ENCODE results near the gene CXCR4.

DNA sequence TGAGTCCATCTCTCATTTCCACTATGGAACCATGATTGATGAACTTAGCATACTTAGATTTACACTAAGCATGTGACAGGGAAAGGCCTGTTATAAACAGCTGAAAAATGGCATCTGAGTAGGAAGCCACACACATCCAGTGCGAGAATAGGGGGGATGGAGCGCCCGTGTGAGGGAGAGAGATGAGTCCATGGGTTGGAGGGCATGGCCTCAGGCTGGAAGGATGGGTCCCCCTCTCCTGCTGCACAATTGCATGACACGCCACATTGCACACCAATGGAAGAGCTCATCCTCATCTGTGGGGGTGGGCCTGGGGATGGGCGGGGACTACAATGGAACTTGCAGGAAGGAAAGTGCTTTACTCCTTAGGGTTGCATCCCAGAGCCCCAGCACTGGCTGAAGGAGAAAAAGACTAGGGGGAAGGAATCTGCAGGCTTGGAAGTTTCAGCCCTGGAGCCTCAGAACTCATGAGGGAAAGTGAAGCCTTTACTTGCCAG is 46.4 kb upstream of the CXCR4 start:
- TF ChIP-seq, protein P1, sequence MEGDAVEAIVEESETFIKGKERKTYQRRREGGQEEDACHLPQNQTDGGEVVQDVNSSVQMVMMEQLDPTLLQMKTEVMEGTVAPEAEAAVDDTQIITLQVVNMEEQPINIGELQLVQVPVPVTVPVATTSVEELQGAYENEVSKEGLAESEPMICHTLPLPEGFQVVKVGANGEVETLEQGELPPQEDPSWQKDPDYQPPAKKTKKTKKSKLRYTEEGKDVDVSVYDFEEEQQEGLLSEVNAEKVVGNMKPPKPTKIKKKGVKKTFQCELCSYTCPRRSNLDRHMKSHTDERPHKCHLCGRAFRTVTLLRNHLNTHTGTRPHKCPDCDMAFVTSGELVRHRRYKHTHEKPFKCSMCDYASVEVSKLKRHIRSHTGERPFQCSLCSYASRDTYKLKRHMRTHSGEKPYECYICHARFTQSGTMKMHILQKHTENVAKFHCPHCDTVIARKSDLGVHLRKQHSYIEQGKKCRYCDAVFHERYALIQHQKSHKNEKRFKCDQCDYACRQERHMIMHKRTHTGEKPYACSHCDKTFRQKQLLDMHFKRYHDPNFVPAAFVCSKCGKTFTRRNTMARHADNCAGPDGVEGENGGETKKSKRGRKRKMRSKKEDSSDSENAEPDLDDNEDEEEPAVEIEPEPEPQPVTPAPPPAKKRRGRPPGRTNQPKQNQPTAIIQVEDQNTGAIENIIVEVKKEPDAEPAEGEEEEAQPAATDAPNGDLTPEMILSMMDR (IDR thresholded peaks at IDR 0.05) = no peak
- TF ChIP-seq POLR2A (IDR thresholded peaks at IDR 0.05) = no peak
